GM23338 (cell line): ENCODE measurements around the gene SLC6A15. TPM values are rescaled to one million over a fixed set of nuclear protein-coding genes. Genes with fewer than 3 reads are reported as not detected.

ENCODE experiments used
- ATAC-seq: fragments of 200-7000 bp; cut with Tn5 transposase; 3 replicates; pipeline ENCODE4 v1.9.1; 2020
- DNase-seq: peaks from one replicate; pipeline ENCODE4 v3.0.0-alpha.2; 2015; ENCODE audit warnings: low spot score
- H2AFZ ChIP-seq: fragments of 200-600 bp; sonication (generic); 2 replicates; pipeline ENCODE4 v1.8.0; 2016; ENCODE audit warnings: antibody characterized with exemption, mild to moderate bottlenecking, moderate library complexity
- H3F3A ChIP-seq: fragments of 200-600 bp; sonication (generic); replicated peaks from 2 replicates; pipeline ENCODE4 v1.8.0; 2017; ENCODE audit warnings: antibody characterized with exemption, mixed run types, low read depth
- H3K27ac ChIP-seq: fragments of 200-600 bp; sonication (generic); 2 replicates; pipeline ENCODE4 v1.6.1; 2016; ENCODE audit warnings: low read depth
- H3K27me3 ChIP-seq: fragments of 200-600 bp; sonication (generic); 2 replicates; pipeline ENCODE4 v1.8.0; 2016; ENCODE audit warnings: mild to moderate bottlenecking, mixed run types, moderate library complexity; ENCODE audit not compliant: insufficient read depth
- H3K36me3 ChIP-seq: fragments of 200-600 bp; sonication (generic); 2 replicates; pipeline ENCODE4 v1.8.0; 2016; ENCODE audit warnings: mild to moderate bottlenecking; ENCODE audit not compliant: insufficient read depth
- H3K4me1 ChIP-seq: fragments of 200-600 bp; sonication (generic); 2 replicates; pipeline ENCODE4 v1.8.0; 2016; ENCODE audit warnings: mild to moderate bottlenecking, moderate library complexity; ENCODE audit not compliant: insufficient read depth
- H3K4me2 ChIP-seq: fragments of 200-600 bp; sonication (generic); 2 replicates; pipeline ENCODE4 v1.7.1; 2017; ENCODE audit warnings: mixed run types
- H3K4me3 ChIP-seq: fragments of 200-600 bp; sonication (generic); 2 replicates; pipeline ENCODE4 v1.6.1; 2016; ENCODE audit warnings: mixed run types
- H3K79me2 ChIP-seq: fragments of 200-600 bp; sonication (generic); replicated peaks from 2 replicates; pipeline ENCODE4 v1.8.0; 2017; ENCODE audit warnings: mild to moderate bottlenecking; ENCODE audit not compliant: insufficient read depth
- H3K9me2 ChIP-seq: fragments of 200-600 bp; sonication (generic); 2 replicates; pipeline ENCODE4 v1.8.0; 2017; ENCODE audit not compliant: insufficient read depth
- H4K20me1 ChIP-seq: fragments of 200-600 bp; sonication (generic); replicated peaks from 2 replicates; pipeline ENCODE4 v1.8.0; 2017; ENCODE audit warnings: mild to moderate bottlenecking; ENCODE audit not compliant: insufficient read depth
- H3K27ac Mint-ChIP-seq: 2 replicates; pipeline ENCODE4 v1.8.0; 2020; ENCODE audit warnings: inconsistent platforms, mild to moderate bottlenecking, moderate library complexity, mixed read lengths
- H3K27me3 Mint-ChIP-seq: 3 replicates; pipeline ENCODE4 v1.8.0; 2022; ENCODE audit warnings: low read depth, mild to moderate bottlenecking, moderate library complexity, mixed read lengths, inconsistent platforms; ENCODE audit not compliant: insufficient read depth, poor library complexity
- H3K36me3 Mint-ChIP-seq: 3 replicates; pipeline ENCODE4 v1.8.0; 2021; ENCODE audit warnings: low read depth, mild to moderate bottlenecking, inconsistent platforms, moderate library complexity, mixed read lengths
- H3K4me1 Mint-ChIP-seq: 3 replicates; pipeline ENCODE4 v1.8.0; 2020; ENCODE audit warnings: mild to moderate bottlenecking, inconsistent platforms, mixed read lengths
- H3K4me3 Mint-ChIP-seq: 3 replicates; pipeline ENCODE4 v1.8.0; 2021; ENCODE audit warnings: moderate library complexity, mild to moderate bottlenecking, inconsistent platforms, mixed read lengths
- H3K9me3 Mint-ChIP-seq: 3 replicates; pipeline ENCODE4 v1.8.0; 2020; ENCODE audit warnings: moderate library complexity, mild to moderate bottlenecking, inconsistent platforms, mixed read lengths
- CREB1 ChIP-seq: fragments of 250-450 bp; sonication (Bioruptor Pico); IDR thresholded peaks from 2 replicates; pipeline ENCODE4 v1.5.0; 2020; ENCODE audit warnings: low read depth, mild to moderate bottlenecking, moderate library complexity
- ETS1 ChIP-seq: IDR thresholded peaks from 2 replicates; pipeline ENCODE4 v1.6.1; 2016; ENCODE audit warnings: antibody characterized with exemption
- NANOG ChIP-seq: IDR thresholded peaks from 2 replicates; pipeline ENCODE4 v1.6.1; 2016; ENCODE audit warnings: antibody characterized with exemption, borderline replicate concordance
- POLR2AphosphoS5 ChIP-seq: IDR thresholded peaks from 2 replicates; pipeline ENCODE4 v1.6.1; 2016; ENCODE audit warnings: antibody characterized with exemption, low read depth
- STAT1 ChIP-seq: IDR thresholded peaks from one replicate; pipeline ENCODE4 v1.6.1; 2016; ENCODE audit warnings: antibody characterized with exemption; ENCODE audit not compliant: unreplicated experiment
- long read RNA-seq: library from polyadenylated mRNA; unstranded; transcript quantifications from one replicate; pipeline ENCODE4 v2.0.0, GENCODE V29; 2020; ENCODE audit not compliant: unreplicated experiment
- polyA plus RNA-seq: library from polyadenylated mRNA; unstranded; fragments of >200 nt; fragmentation: Nextera tagmentation; extraction: Ambion mirVana; gene quantifications from 2 replicates; pipeline ENCODE4 v1.2.1, GENCODE V29; 2016
- total RNA-seq: library from RNA; depleted of rRNA; stranded (reverse); fragments of >200 nt; shearing (Covaris generic); gene quantifications from 2 replicates; pipeline ENCODE4 v1.2.3, GENCODE V29; 2014; rRNA removed
- TF ChIP-seq, protein P1 (sequence below): fragments of 250-450 bp; sonication (Bioruptor Pico); IDR thresholded peaks from 2 replicates; pipeline ENCODE4 v1.5.0; 2020; ENCODE audit warnings: mild to moderate bottlenecking, moderate library complexity
- TF ChIP-seq, protein P2 (sequence below), 2 experiments: fragments of 200-600 bp in 1 of 2; sonication (generic) in 1 of 2; conservative IDR thresholded peaks; 2 replicates each; pipeline versions ENCODE4 v1.5.1 to v1.6.1; 2016 to 2017; ENCODE audit warnings: antibody characterized with exemption in 2 of 2, low read depth in 2 of 2, mild to moderate bottlenecking in 2 of 2, moderate library complexity in 1 of 2

SLC6A15 gene
- total RNA-seq (22.9 and 27.9 TPM in 2 replicates), polyA plus RNA-seq (11.7 and 12.1 TPM in 2 replicates)
- long read RNA-seq, full-length matches to known transcripts: 4 of 7 reads
- long read RNA-seq, partial matches to known transcripts: 1 of 7 reads
- long read RNA-seq, other reads (novel, unspliced or antisense): 2 of 7 reads

DNA sequence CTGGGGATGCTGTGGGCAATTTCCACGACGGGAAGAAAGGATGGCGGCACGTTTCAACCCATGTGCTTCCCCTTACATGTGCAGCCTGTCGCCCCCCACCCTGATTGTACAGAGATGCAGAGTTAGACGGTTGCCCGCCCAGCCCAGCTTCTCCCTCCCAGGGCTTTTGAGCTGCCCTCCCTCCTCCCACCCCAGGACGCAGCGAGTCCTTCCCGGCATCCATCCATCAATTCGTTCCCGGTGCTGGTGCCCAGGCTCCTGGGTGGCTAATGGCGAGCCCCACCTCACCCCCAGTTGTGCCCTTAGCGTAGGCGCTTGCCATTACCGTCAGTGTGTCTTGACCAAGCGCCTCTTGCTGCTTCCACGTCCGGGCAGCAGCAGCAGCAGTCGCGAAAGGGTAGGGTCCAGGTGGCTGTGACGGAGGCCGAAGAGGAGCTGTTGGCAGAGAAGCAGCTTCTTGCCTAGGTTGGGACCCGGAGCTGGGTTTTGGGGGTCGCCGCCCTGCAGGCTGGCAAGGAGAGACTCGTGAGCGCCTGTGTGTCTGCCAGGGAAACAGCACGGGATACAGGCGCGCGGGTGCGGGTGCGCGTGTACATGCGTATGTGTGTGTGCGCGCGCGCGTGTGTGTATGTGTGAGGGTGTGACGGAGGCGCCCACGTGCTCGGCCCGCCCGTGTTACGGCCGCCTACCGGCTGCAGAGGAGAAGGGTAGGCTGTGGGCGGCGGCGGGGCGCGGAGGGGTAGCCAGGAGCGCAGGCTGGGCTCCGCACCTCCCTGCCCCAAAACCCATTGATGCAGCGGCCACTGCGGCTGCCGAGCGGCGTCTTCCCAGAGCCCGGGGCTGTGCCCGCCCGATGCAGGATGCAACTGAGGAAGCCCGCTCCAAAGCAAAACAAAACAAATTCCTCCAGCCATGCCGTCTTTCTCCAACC, at the start of gene SLC6A15:
TSS of gene SLC6A15 (minus strand) at position 602 of the 931 bp plus-strand sequence. CDS start 20,679 bp downstream, outside the sequence.
- H3K4me2 ChIP-seq: peak within 1 kb of the TSS; percentile 82
- H3K27ac ChIP-seq: peak within 1 kb of the TSS; percentile 36; the same call in 1 of the 2 replicates
- TF ChIP-seq CREB1 (CRISPR knock-in tag) (peak; percentile 88), STAT1 (no peak), ETS1 (no peak), NANOG (no peak), POLR2AphosphoS5 (peak; percentile 53; the same call in 1 of the 2 replicates)
- TF ChIP-seq, protein P1, sequence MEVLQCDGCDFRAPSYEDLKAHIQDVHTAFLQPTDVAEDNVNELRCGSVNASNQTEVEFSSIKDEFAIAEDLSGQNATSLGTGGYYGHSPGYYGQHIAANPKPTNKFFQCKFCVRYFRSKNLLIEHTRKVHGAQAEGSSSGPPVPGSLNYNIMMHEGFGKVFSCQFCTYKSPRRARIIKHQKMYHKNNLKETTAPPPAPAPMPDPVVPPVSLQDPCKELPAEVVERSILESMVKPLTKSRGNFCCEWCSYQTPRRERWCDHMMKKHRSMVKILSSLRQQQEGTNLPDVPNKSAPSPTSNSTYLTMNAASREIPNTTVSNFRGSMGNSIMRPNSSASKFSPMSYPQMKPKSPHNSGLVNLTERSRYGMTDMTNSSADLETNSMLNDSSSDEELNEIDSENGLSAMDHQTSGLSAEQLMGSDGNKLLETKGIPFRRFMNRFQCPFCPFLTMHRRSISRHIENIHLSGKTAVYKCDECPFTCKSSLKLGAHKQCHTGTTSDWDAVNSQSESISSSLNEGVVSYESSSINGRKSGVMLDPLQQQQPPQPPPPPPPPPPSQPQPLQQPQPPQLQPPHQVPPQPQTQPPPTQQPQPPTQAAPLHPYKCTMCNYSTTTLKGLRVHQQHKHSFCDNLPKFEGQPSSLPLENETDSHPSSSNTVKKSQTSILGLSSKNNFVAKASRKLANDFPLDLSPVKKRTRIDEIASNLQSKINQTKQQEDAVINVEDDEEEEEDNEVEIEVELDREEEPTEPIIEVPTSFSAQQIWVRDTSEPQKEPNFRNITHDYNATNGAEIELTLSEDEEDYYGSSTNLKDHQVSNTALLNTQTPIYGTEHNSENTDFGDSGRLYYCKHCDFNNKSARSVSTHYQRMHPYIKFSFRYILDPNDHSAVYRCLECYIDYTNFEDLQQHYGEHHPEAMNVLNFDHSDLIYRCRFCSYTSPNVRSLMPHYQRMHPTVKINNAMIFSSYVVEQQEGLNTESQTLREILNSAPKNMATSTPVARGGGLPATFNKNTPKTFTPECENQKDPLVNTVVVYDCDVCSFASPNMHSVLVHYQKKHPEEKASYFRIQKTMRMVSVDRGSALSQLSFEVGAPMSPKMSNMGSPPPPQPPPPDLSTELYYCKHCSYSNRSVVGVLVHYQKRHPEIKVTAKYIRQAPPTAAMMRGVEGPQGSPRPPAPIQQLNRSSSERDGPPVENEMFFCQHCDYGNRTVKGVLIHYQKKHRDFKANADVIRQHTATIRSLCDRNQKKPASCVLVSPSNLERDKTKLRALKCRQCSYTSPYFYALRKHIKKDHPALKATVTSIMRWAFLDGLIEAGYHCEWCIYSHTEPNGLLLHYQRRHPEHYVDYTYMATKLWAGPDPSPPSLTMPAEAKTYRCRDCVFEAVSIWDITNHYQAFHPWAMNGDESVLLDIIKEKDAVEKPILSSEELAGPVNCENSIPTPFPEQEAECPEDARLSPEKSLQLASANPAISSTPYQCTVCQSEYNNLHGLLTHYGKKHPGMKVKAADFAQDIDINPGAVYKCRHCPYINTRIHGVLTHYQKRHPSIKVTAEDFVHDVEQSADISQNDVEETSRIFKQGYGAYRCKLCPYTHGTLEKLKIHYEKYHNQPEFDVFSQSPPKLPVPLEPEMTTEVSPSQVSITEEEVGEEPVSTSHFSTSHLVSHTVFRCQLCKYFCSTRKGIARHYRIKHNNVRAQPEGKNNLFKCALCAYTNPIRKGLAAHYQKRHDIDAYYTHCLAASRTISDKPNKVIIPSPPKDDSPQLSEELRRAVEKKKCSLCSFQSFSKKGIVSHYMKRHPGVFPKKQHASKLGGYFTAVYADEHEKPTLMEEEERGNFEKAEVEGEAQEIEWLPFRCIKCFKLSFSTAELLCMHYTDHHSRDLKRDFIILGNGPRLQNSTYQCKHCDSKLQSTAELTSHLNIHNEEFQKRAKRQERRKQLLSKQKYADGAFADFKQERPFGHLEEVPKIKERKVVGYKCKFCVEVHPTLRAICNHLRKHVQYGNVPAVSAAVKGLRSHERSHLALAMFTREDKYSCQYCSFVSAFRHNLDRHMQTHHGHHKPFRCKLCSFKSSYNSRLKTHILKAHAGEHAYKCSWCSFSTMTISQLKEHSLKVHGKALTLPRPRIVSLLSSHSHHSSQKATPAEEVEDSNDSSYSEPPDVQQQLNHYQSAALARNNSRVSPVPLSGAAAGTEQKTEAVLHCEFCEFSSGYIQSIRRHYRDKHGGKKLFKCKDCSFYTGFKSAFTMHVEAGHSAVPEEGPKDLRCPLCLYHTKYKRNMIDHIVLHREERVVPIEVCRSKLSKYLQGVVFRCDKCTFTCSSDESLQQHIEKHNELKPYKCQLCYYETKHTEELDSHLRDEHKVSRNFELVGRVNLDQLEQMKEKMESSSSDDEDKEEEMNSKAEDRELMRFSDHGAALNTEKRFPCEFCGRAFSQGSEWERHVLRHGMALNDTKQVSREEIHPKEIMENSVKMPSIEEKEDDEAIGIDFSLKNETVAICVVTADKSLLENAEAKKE (CRISPR knock-in tag): no peak
- TF ChIP-seq, protein P2, sequence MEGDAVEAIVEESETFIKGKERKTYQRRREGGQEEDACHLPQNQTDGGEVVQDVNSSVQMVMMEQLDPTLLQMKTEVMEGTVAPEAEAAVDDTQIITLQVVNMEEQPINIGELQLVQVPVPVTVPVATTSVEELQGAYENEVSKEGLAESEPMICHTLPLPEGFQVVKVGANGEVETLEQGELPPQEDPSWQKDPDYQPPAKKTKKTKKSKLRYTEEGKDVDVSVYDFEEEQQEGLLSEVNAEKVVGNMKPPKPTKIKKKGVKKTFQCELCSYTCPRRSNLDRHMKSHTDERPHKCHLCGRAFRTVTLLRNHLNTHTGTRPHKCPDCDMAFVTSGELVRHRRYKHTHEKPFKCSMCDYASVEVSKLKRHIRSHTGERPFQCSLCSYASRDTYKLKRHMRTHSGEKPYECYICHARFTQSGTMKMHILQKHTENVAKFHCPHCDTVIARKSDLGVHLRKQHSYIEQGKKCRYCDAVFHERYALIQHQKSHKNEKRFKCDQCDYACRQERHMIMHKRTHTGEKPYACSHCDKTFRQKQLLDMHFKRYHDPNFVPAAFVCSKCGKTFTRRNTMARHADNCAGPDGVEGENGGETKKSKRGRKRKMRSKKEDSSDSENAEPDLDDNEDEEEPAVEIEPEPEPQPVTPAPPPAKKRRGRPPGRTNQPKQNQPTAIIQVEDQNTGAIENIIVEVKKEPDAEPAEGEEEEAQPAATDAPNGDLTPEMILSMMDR (conservative IDR thresholded peaks at IDR 0.05; ENCODE audit: low read depth in 2 of 2): peak; percentile 38 to 46

More for the DNA sequence above, at the start of gene SLC6A15:
- Histone ChIP-seq H3K27me3 (peaks cover 12% of the 10 kb centered on the region; the same call in 1 of the 2 replicates), H3K4me1 (peaks cover 12% of the 10 kb centered on the region), H4K20me1 (peaks cover 30% of the 10 kb centered on the region), H3K4me3 (peak within 1 kb of the TSS; percentile 89), H3F3A (peaks cover 5% of the 10 kb centered on the region; the same call in 1 of the 2 replicates), H3K79me2 (peaks cover 35% of the 10 kb centered on the region), H3K9me2 (no peaks in the 10 kb centered on the region), H3K36me3 (no peaks in the 10 kb centered on the region), H2AFZ (peak within 1 kb of the TSS; percentile 84)
- Mint-ChIP-seq H3K4me1 (peaks cover 12% of the 10 kb centered on the region), H3K27me3 (peaks cover 11% of the 10 kb centered on the region), H3K27ac (peak within 1 kb of the TSS; percentile 92), H3K9me3 (no peaks in the 10 kb centered on the region; the same call in 2 of the 3 replicates), H3K36me3 (no peaks in the 10 kb centered on the region), H3K4me3 (peak within 1 kb of the TSS; percentile 97)
- ATAC-seq: peak; percentile 90
- peak; percentile 87 for DNase-seq
